CD4-positive, alpha-beta memory T cell (primary cell): Measurements from ENCODE around the gene ZNF346. TPM values are rescaled to one million over a fixed set of nuclear protein-coding genes. Genes with fewer than 3 reads are reported as not detected.

Experiments
- CTCF ChIA-PET: fragments of 350-600 bp; sonication (Branson Sonifier 250); formaldehyde crosslinking; loops from one replicate; lab custom pipeline; 2021; ENCODE audit warnings: inconsistent platforms; ENCODE audit not compliant: partially characterized antibody; lab: Charles Lee
- POLR2A ChIA-PET: fragments of 350-600 bp; sonication (Branson Sonifier 250); formaldehyde crosslinking; loops from one replicate; lab custom pipeline; 2021; ENCODE audit not compliant: partially characterized antibody; lab: Charles Lee
- DNase-seq, 5 donors: peaks; one replicate each; pipeline versions ENCODE4 v3.0.0 to v3.0.0-alpha.2; 2020 to 2022; ENCODE audit warnings: mixed read lengths in 1 of 5
- H3K27ac ChIP-seq: one replicate; pipeline ENCODE4 v1.7.0; 2013; ENCODE audit warnings: low read depth, low read length
- H3K27me3 ChIP-seq: 2 replicates; pipeline ENCODE4 v1.7.0; 2013; ENCODE audit warnings: mild to moderate bottlenecking, low read length, moderate library complexity; ENCODE audit not compliant: insufficient read depth
- H3K36me3 ChIP-seq: 2 replicates; pipeline ENCODE4 v1.7.0; 2013; ENCODE audit warnings: mild to moderate bottlenecking, low read length, moderate library complexity; ENCODE audit not compliant: insufficient read depth
- H3K4me1 ChIP-seq: 2 replicates; pipeline ENCODE4 v1.7.0; 2013; ENCODE audit warnings: mild to moderate bottlenecking, low read length, moderate library complexity; ENCODE audit not compliant: insufficient read depth
- H3K4me3 ChIP-seq, 2 donors: one replicate each; pipeline ENCODE4 v1.7.0; 2013; ENCODE audit warnings: low read length in 2 of 2, mild to moderate bottlenecking in 1 of 2
- H3K9me3 ChIP-seq, 2 donors: one replicate each; pipeline ENCODE4 v1.7.0; 2013; ENCODE audit warnings: low read length in 2 of 2, control low read depth in 1 of 2; ENCODE audit not compliant: control insufficient read depth in 1 of 2
- H3K27ac Mint-ChIP-seq, 7 donors: one replicate each; pipeline ENCODE4 v1.8.0; 2020 to 2021; ENCODE audit warnings: mixed read lengths in 7 of 7, mild to moderate bottlenecking in 6 of 7, inconsistent platforms in 3 of 7, moderate library complexity in 3 of 7
- H3K27me3 Mint-ChIP-seq, 2 donors: one replicate each; pipeline ENCODE4 v1.8.0; 2020 to 2021; ENCODE audit warnings: mixed read lengths in 2 of 2
- H3K36me3 Mint-ChIP-seq, 2 donors: one replicate each; pipeline ENCODE4 v1.8.0; 2020 to 2021; ENCODE audit warnings: mixed read lengths in 2 of 2, inconsistent platforms in 1 of 2, mild to moderate bottlenecking in 1 of 2
- H3K4me1 Mint-ChIP-seq, 4 donors: one replicate each; pipeline ENCODE4 v1.8.0; 2020 to 2021; ENCODE audit warnings: mixed read lengths in 4 of 4, mild to moderate bottlenecking in 1 of 4
- H3K4me3 Mint-ChIP-seq, 8 donors: one replicate each; pipeline ENCODE4 v1.8.0; 2020 to 2021; ENCODE audit warnings: mixed read lengths in 8 of 8, mild to moderate bottlenecking in 7 of 8, moderate library complexity in 6 of 8, inconsistent platforms in 3 of 8
- H3K9me3 Mint-ChIP-seq, 8 donors: one replicate each; pipeline ENCODE4 v1.8.0; 2020 to 2021; ENCODE audit warnings: mixed read lengths in 8 of 8, mild to moderate bottlenecking in 5 of 8, inconsistent platforms in 3 of 8, moderate library complexity in 1 of 8
- intact Hi-C: fragments of 100-400 bp; cut with micrococcal nuclease; formaldehyde crosslinking; loops from one replicate; pipeline ENCODE4 v1.15.1; 2023
- polyA plus RNA-seq, 2 donors: library from polyadenylated mRNA; unstranded; fragments of 300-500 nt; fragmentation: Illumina TruSeq; gene quantifications; one replicate each; pipeline ENCODE4 v1.2.3, GENCODE V29; 2021
- total RNA-seq, 2 experiments: library from RNA; stranded (reverse); gene quantifications; one replicate each; pipeline ENCODE4 v1.2.3, GENCODE V29; 2021

Gene ZNF346
- total and polyA plus RNA-seq, 4 experiments from 2014 or later = 7.3 to 29.1 (median 21.4) TPM

- no peak overlapping the region for H3K4me3 Mint-ChIP-seq
- DNase-seq = no peak
- H3K27ac ChIP-seq = no peak overlapping the region
- H3K36me3 ChIP-seq = no peaks in the 10 kb centered on the region
- no peaks in the 10 kb centered on the region for H3K4me1 Mint-ChIP-seq
- no peaks in the 10 kb centered on the region for H3K27me3 Mint-ChIP-seq
- intact Hi-C loops = no loop called here
- no peaks in the 10 kb centered on the region for H3K4me1 ChIP-seq
- H3K27me3 ChIP-seq = no peaks in the 10 kb centered on the region
- CTCF ChIA-PET = interaction anchor here (3.0 kb wide), 1 partner anchor 10 kb away, joined by 7 read pairs; no protein-coding TSS in a partner anchor
- H3K9me3 ChIP-seq = no peaks in the 10 kb centered on the region
- H3K27ac Mint-ChIP-seq = no peak overlapping the region
- POLR2A ChIA-PET = interaction anchor here (0.6 kb wide), 1 partner anchor 73 kb away, joined by 3 read pairs; no protein-coding TSS in a partner anchor
- H3K4me3 ChIP-seq = no peak overlapping the region
- H3K36me3 Mint-ChIP-seq = no peaks in the 10 kb centered on the region
- H3K9me3 Mint-ChIP-seq = no peaks in the 10 kb centered on the region
Observed at GRCh38 chr5:177100714-177101121, 78.2 kb downstream of the ZNF346 start.

GRCh38 chr5:177103523-177104253 is 81.2 kb downstream of the ZNF346 start:
- CTCF ChIA-PET = no interaction called here
- H3K4me3 ChIP-seq = no peak overlapping the region
- H3K27ac ChIP-seq = no peak overlapping the region
- H3K9me3 ChIP-seq = no peaks in the 10 kb centered on the region
- Mint-ChIP-seq H3K4me3 (no peak overlapping the region), H3K9me3 (no peaks in the 10 kb centered on the region), H3K27ac (no peak overlapping the region), H3K27me3 (peaks cover 0 to 3% of the 10 kb centered on the region in 2 donors), H3K4me1 (no peaks in the 10 kb centered on the region), H3K36me3 (no peaks in the 10 kb centered on the region)
- POLR2A ChIA-PET = no interaction called here
- no peak for DNase-seq
- H3K36me3 ChIP-seq = no peaks in the 10 kb centered on the region
- no peaks in the 10 kb centered on the region for H3K4me1 ChIP-seq
- intact Hi-C loops = no loop called here
- H3K27me3 ChIP-seq = no peaks in the 10 kb centered on the region

- Histone ChIP-seq H3K4me1 (no peaks in the 10 kb centered on the region), H3K27ac (no peak overlapping the region), H3K36me3 (no peaks in the 10 kb centered on the region), H3K9me3 (no peaks in the 10 kb centered on the region), H3K27me3 (no peaks in the 10 kb centered on the region), H3K4me3 (no peak overlapping the region)
- Mint-ChIP-seq H3K27ac (no peak overlapping the region), H3K4me3 (no peak overlapping the region), H3K9me3 (no peaks in the 10 kb centered on the region), H3K4me1 (no peaks in the 10 kb centered on the region), H3K27me3 (peaks cover 0 to 3% of the 10 kb centered on the region in 2 donors), H3K36me3 (no peaks in the 10 kb centered on the region)
- intact Hi-C loops = no loop called here
- no peak for DNase-seq
- ChIA-PET CTCF (interaction anchor here (1.2 kb wide), 1 partner anchor 445 kb away, joined by 3 read pairs; no protein-coding TSS in a partner anchor), POLR2A (no interaction called here)
Observed at GRCh38 chr5:177105691-177106476, 83.4 kb downstream of the ZNF346 start.

GRCh38 chr5:177107159-177107558 is 84.7 kb downstream of the ZNF346 start:
- H3K4me3 Mint-ChIP-seq = no peak overlapping the region
- Histone ChIP-seq H3K4me3 (no peak overlapping the region), H3K36me3 (no peaks in the 10 kb centered on the region), H3K4me1 (peaks cover 5% of the 10 kb centered on the region), H3K27ac (no peak overlapping the region), H3K9me3 (no peaks in the 10 kb centered on the region), H3K27me3 (no peaks in the 10 kb centered on the region)
- H3K9me3 Mint-ChIP-seq = no peaks in the 10 kb centered on the region
- no peaks in the 10 kb centered on the region for H3K36me3 Mint-ChIP-seq
- DNase-seq = no peak
- ChIA-PET CTCF (interaction anchor here (1.5 kb wide), 1 partner anchor 10 kb away, joined by 4 read pairs; no protein-coding TSS in a partner anchor), POLR2A (no interaction called here)
- H3K4me1 Mint-ChIP-seq = peaks cover 0 to 4% (median under 1%) of the 10 kb centered on the region in 4 donors
- H3K27me3 Mint-ChIP-seq = peaks cover 0 to 3% of the 10 kb centered on the region in 2 donors
- intact Hi-C loops = no loop called here
- peak overlapping the region in 1 of 7 donors; percentile 9 for H3K27ac Mint-ChIP-seq

- Histone ChIP-seq H3K27ac (no peak overlapping the region), H3K36me3 (no peaks in the 10 kb centered on the region), H3K4me3 (no peak overlapping the region), H3K4me1 (peaks cover 11% of the 10 kb centered on the region), H3K27me3 (no peaks in the 10 kb centered on the region), H3K9me3 (no peaks in the 10 kb centered on the region)
- CTCF ChIA-PET = interaction anchor here (0.8 to 7.4 kb wide), 16 partner anchors 9 to 293 kb away, joined by 3 to 93 read pairs (median 4); partner anchors contain the start of genes FGFR4 and NSD1
- Mint-ChIP-seq H3K4me3 (no peak overlapping the region), H3K9me3 (no peaks in the 10 kb centered on the region), H3K27ac (no peak overlapping the region), H3K36me3 (no peaks in the 10 kb centered on the region), H3K4me1 (peaks cover 3 to 10% (median 6%) of the 10 kb centered on the region in 4 donors), H3K27me3 (peaks cover 0 to 3% of the 10 kb centered on the region in 2 donors)
- no peak for DNase-seq
- intact Hi-C loops = loop anchor here (5.0 kb wide), 2 partner anchors 92 to 142 kb away; no protein-coding TSS in a partner anchor
- POLR2A ChIA-PET = no interaction called here
Observed at GRCh38 chr5:177109810-177110209, 87.3 kb downstream of the ZNF346 start.

DNA sequence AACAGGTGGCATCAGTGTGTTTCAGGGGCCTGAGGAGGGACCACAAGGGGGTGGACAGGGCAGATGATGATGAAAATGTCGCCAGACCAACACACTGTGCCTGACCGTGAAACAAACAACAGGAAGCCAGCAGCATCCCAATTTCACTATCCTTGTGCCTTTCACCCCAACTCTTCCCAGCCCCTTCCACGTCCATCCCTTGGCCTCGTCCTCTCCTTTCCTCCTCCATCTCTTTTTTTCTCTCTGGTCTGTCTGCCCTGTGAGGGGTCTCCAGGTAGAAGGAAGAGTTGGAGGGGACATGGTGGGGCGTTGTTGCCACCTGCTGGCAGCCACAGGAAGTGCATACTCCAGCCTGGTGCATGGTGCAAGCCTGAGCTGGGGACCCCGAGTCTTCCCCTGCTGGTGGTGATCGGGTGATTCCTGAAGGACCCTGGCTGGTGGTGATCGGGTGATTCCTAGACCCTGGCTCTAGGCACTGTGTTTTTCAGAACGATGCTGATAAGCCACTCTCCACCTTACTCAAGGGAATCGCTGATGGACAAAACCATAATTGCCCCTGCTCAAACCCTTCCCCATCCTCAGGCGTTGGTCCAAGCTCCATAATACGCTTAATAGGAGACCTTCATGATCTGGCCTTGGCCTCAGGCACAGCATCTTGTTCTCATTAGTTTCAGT is 89.4 kb downstream of the ZNF346 start:
- CTCF ChIA-PET = interaction anchor here (0.7 to 7.4 kb wide), 28 partner anchors 9 to 1382 kb away, joined by 3 to 93 read pairs (median 10); partner anchors contain the start of genes FGFR4 and NSD1
- H3K9me3 Mint-ChIP-seq = no peaks in the 10 kb centered on the region
- peak overlapping the region in 3 of 7 donors; percentile 47 to 60 (median 57) for H3K27ac Mint-ChIP-seq
- intact Hi-C loops = loop anchor here (1.0 to 5.0 kb wide), 4 partner anchors 40 to 451 kb away; no protein-coding TSS in a partner anchor
- H3K36me3 ChIP-seq = no peaks in the 10 kb centered on the region
- H3K36me3 Mint-ChIP-seq = no peaks in the 10 kb centered on the region
- H3K4me3 Mint-ChIP-seq = peak overlapping the region in 1 of 8 donors; percentile 55
- POLR2A ChIA-PET = interaction anchor here (1.0 to 8.3 kb wide), 2 partner anchors 23 to 191 kb away, joined by 4 to 68 read pairs; partner anchors contain the start of genes NSD1, PRELID1 and RAB24
- H3K27ac ChIP-seq = no peak overlapping the region
- no peaks in the 10 kb centered on the region for H3K27me3 ChIP-seq
- DNase-seq = peak; percentile 37 to 63 (median 49)
- H3K4me1 ChIP-seq = peaks cover 20% of the 10 kb centered on the region
- H3K4me1 Mint-ChIP-seq = peaks cover 8 to 19% (median 15%) of the 10 kb centered on the region in 4 donors
- H3K9me3 ChIP-seq = no peaks in the 10 kb centered on the region
- H3K27me3 Mint-ChIP-seq = peaks cover 0 to 3% of the 10 kb centered on the region in 2 donors
- H3K4me3 ChIP-seq = no peak overlapping the region
